ENCODE measurements around the gene PTGER1. TPM values are rescaled to one million over a fixed set of nuclear protein-coding genes. Genes with fewer than 3 reads are reported as not detected.

The PTGER1 gene
- total and polyA plus RNA-seq, 9 of the 15 experiments (the other 6 are each of a cell fraction or from before 2014, with no cell fraction given): 0.06 to 0.36 (median 0.31) TPM; not detected in 5

GRCh38 chr19:14472202-14472938 lies 2.8 kb downstream of the PTGER1 start (continued):
- no peak for TF ChIP-seq ZFP91 (CRISPR knock-in tag; IDR thresholded peaks at IDR 0.05)
- no peak for TF ChIP-seq POU5F1 (IDR thresholded peaks at IDR 0.05; ENCODE audit: borderline replicate concordance, low read depth, low read length, partially characterized antibody)
- TF ChIP-seq MAFF (IDR thresholded peaks at IDR 0.05; ENCODE audit: low read length): no peak
- no peak for TF ChIP-seq CHD2 (IDR thresholded peaks at IDR 0.05; ENCODE audit: low read depth, low read length)
- TF ChIP-seq CHCHD3 (CRISPR knock-in tag; IDR thresholded peaks at IDR 0.05): no peak
- TF ChIP-seq KAT2B (IDR thresholded peaks at IDR 0.05; ENCODE audit: low read depth, low read length): no peak
- TF ChIP-seq RBM22 (IDR thresholded peaks at IDR 0.05; ENCODE audit: low read depth, low read length, poor library complexity, severe bottlenecking): peak; percentile 80
- peak; percentile 62; the same call in 1 of the 2 replicates for TF ChIP-seq TCF7 (IDR thresholded peaks at IDR 0.05; ENCODE audit: borderline replicate concordance)
- no peak; a peak in 1 of 4 replicates for TF ChIP-seq KDM4B (IDR thresholded peaks at IDR 0.05; ENCODE audit: borderline replicate concordance in 2 of 2, low read depth in 1 of 2)
- 0 out of 2 replicates have a peak, but pooled peaks have one; percentile 43 for TF ChIP-seq STAT6 (CRISPR knock-in tag; IDR thresholded peaks at IDR 0.05)
- no peak for TF ChIP-seq XRCC4 (IDR thresholded peaks at IDR 0.05; ENCODE audit: extremely low read depth, insufficient read depth, insufficient read length)
- TF ChIP-seq ZNF75A (CRISPR knock-in tag; IDR thresholded peaks at IDR 0.05): peak; percentile 29; the same call in 1 of the 2 replicates
- peak; percentile 83 for TF ChIP-seq RB1 (IDR thresholded peaks at IDR 0.05; ENCODE audit: low read depth)
- TF ChIP-seq RCOR1 (IDR thresholded peaks at IDR 0.05; ENCODE audit: borderline replicate concordance in 1 of 2, low read depth in 2 of 2, low read length in 2 of 2): peak; percentile 14 to 23; a peak in 1 of 4 replicates
- TF ChIP-seq TFE3 (CRISPR knock-in tag; IDR thresholded peaks at IDR 0.05): 0 out of 2 replicates have a peak, but pooled peaks have one; percentile 4
- TF ChIP-seq TEAD1 (CRISPR knock-in tag; IDR thresholded peaks at IDR 0.05): peak in 1 of 2 experiments; percentile 47; a peak in 1 of 4 replicates
- no peak for TF ChIP-seq JUND (IDR thresholded peaks at IDR 0.05; ENCODE audit: borderline replicate concordance, low read depth, low read length)
- TF ChIP-seq JUND (tag; IDR thresholded peaks at IDR 0.05; ENCODE audit: borderline replicate concordance, low read depth, low read length): peak; percentile 15; the same call in 1 of the 3 replicates
- 0 out of 2 replicates have a peak, but pooled peaks have one; percentile 26 for TF ChIP-seq ELF4 (CRISPR knock-in tag; IDR thresholded peaks at IDR 0.05)
- TF ChIP-seq MYBL2 (IDR thresholded peaks at IDR 0.05; ENCODE audit: low read depth): no peak
- TF ChIP-seq MYBL2 (CRISPR knock-in tag; IDR thresholded peaks at IDR 0.05; ENCODE audit: borderline replicate concordance): no peak
